Hematopoietic multipotent progenitor cell treated with erythropoietin and hydrocortisone succinate and interleukin-3 and kit ligand, for 4 days (in vitro differentiated cells): ENCODE measurements around the gene B3GAT3.
"Not testable (repeated sequence)": the region's sequence is repeated elsewhere in the genome, so short reads cannot be mapped to it uniquely, and the experiment has no call there.

Experiments used
- DNase-seq: peaks from one replicate; pipeline ENCODE4 v3.0.0-alpha.2; 2015

B3GAT3 gene

DNA sequence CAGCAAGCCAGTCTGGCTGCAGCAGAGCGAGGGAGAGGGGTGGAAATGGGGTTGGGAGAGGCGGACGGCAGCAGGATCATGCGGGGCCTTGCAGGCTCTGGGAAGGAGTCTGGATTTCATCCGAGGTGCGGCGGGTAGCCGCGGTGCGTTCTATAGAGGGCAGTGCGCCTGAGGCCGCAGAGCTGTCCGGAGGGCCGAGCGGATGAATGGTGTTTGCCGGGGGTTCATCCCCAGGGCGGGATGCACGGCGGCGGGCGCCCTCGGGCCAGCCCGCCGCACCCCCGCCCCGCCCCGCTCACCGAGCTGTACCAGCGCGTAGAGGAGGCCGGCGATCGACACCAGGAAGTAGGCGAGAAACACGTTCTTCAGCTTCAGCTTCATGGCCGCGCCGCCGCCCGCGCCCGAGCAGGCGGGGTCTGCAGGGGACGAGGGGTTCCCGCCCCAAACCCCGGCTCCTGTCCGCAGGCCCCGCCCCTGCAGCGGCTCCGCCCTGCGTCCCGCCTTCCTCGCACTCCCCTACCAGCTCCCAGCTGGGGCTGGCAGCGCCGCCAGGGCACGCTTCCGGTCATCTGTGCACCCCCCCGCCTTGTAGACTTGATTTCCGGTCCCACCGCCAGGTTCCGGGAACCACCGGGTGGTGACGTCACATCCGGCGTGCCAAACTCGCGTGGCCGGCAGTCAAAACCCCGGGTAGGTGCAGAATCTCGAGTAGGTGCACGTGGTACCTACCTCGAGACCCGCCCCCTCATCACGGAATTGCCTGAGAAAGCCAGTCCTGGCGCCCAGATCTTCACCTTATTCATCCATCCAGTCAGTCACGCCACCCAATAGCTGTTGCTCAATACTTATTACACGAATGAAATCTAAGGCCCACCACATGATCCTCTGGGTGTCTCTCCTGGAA, at the start of gene B3GAT3:
B3GAT3 (minus strand) TSS at position 420 of the 904 bp plus-strand sequence; CDS start at position 381, 39 bp downstream.
- DNase-seq = peak; percentile 99

DNA sequence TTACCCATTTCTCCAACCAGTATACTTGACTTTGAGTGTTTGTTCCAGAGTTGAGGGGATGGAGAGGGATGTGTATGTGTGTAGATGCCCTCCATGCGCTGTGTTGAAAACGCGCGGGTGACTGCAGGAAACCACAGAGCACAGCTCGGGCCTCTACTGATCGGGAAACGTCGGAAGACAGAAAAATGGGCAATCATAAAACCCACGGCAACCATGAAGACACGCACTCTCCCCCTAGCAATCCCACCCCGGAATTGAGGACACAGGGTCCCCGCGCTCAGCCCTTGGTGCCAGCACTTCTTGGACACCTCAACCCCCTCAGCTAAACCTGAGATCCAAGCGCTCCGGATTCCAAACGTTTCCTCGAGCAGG, 49.4 kb upstream of the B3GAT3 start:
- no peak for DNase-seq

DNA sequence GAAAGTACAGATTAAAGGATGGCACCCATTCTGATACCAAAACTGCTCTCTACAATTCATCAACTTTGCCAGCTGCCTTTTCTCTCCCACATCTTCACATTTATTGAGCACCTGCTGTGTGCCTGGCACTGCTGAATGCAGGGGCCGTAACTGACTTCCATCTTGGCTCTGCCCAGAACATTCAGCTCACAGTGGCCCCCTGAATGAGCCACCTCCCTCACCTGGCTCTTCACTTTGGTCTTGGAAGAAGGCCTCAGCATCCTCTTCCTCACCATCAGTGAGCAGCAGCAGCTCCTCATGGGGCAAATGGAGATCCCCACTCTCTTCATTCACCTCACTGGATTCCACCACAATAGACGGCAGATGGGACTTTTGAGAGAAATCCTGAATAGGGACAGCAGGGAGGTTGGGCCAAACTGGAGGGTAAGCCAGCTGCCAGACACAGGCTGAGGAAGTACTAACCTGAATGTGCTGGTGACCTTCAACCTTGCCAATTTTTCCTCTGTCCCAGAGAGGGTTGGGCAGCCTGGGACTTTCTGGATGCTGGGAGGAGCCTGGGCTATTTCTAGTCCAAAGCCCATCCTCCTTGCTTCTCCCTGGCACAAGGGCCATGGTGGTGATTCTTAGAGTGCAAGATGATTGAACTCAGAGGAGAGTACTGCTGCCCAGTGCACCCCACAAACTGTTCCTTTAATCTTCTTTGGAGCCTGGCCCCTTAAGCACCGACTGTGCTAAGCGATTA, 47.8 kb upstream of the B3GAT3 start:
- DNase-seq = peak; percentile 39

DNA sequence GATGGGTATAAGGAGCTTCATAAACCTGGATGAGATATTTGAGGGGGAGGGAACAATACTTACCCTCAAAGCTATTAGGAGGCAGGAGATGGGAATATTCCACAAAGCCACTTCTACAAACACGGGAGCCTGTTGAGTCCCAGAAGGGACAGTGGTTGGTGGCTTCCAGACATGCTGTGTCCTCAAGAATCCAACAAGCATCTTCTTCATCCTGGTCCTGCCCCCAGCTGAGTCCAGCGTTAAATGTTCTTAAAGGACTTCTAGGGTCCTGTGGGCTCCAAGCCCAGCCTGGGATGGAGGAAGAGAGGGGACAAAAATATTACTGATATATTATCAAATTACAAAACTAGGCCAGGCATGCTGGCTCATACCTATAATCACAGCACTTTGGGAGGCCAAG, 45.7 kb upstream of the B3GAT3 start:
- no peak for DNase-seq

DNA sequence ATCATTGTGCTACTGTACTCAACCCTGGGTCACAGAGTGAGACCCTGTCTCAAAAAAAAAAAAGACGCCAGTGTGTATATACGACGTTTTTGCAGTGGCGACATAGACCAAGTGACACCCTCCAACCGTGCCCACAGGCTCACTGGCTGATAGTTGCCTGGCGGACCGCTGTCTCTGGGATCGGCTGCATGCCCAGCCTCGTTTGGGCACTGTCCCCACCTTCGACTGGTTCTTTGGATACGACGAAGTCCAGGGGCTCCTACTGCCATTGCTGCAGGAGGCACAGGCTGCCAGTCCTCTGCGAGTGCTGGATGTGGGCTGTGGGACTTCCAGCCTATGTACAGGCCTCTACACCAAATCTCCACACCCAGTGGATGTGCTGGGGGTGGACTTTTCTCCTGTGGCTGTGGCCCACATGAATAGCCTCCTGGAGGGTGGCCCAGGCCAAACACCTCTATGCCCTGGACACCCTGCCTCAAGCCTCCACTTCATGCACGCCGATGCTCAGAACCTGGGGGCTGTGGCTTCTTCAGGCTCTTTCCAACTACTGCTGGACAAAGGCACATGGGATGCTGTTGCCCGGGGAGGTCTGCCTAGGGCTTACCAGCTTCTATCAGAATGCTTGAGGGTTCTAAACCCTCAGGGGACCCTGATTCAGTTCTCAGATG, 44.6 kb upstream of the B3GAT3 start:
- peak; percentile 29 for DNase-seq

DNA sequence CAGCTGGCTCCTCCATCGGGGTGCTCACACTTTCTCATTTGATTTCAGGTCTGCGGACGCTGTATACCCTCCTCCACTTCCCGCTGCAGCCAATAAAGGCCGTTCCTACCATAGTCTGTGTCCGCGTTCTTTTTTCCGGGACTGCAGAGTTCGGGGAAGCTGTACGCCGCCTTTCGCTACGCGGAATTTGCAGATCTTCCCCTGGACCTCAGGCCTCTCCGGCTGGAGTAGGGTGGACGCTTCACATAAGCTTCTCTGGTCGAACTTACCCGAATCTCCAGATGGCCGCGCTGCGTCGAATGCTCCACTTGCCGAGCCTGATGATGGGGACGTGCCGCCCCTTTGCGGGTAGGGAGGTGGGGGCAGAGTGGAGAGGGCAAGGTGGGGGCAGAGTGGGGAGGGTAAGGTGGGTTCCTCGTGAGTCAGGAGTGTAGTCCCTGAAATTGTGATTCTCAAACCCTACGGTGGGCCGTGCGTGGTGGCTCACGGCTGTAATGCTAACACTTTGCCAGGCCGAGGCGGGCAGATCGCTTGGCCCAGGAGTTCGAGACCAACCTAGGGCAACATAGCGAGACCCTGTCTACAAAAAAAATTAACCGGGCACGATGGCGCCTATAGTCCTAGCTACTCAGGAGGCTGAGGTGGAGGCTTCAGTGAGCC, 43.9 kb upstream of the B3GAT3 start:
- peak; percentile 75 for DNase-seq

DNA sequence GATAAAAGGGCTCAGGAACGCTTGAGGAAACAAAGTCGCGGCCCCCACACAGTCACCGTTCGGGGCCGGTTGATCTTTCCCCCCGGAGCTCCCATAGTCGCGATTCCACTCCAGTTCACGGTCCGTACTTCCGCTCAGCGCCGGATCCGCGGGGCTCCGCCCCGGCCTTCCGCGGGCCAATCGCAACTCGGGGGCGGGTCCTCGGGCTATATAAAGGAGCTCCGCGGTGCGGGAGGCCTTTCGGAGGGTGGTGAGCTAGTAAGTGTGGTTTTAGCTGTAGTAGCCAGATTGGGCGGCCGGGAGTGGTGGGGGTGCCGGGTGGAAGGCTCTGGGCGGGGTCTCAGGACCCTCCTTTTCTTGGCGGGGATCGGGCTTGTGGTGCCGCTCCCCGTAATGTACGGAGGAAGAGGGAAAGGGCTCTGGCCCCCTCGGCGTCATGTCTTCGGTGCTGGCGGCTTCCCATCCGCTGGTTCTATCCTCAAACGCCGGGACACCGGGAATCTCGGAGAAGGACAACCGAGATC, 43.4 kb upstream of the B3GAT3 start, which contains the start of the genes C11orf98 and CSKMT:
C11orf98 (minus strand) TSS at position 136 of the 524 bp plus-strand sequence; CDS start at position 95, 41 bp downstream.
CSKMT (plus strand) TSS at position 238 of the 524 bp plus-strand sequence. CDS start 568 bp downstream, outside the sequence.
- peak; percentile 98 for DNase-seq

DNA sequence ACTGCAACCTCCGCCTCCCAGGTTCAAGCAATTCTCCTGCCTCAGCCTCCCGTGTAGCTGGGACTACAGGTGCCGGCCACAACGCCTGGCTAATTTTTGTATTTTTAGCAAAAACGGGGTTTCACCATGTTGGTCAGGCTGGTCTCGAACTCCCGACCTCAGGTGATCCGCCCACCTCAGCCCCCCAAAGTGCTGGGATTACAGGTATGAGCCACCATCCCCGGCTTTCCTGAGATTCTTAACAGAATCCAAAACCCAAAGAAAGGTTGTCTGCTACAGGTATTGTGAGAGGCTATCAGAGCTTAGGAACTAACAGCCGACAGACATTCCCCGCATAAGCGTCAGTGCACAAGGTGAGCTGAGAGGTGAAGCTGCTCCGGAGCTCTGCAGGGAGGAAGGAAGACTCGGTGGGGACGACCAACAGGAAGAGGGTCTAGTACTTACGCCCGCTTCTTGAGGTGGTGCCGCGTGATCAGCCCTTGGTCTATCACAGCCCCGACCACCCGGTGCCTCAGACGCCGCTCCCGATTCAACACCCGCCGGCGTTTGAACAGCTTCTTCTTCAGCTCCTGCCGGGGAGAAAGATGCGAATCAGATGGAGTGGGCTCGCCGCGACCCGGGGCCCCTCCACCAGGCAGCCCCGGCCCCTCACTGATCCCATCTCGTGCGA, 42.8 kb upstream of the B3GAT3 start:
- peak; percentile 83 for DNase-seq

DNA sequence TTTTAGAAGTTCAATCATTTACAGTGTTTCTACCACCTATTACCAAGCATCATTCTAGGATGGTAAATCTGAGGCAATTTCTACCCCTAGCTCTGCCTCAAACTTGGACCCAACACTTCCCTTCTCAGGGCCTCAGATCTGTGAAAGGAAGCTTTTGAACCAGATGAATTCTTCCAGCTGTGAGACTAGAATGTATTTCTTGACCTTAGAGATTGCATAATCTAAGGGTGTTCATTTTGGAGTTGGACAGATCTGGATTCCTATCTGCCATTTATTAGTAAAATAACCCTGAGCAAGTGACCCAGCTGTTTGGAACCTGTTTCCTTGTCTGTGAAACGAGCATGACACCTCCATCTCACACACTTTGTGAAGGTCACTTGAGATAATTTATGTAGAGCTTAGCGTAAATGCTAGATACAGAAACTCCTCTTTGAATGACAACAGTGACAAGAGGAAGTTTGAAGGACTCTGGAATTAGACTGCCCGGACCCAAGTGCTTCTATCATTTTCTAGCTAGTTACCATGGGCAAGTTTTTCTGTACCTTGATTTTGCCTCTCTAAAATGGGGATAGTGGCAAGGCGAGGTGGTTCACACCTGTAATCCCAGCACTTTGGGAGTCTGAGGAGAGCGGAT, 35.1 kb upstream of the B3GAT3 start:
- peak; percentile 7 for DNase-seq

DNA sequence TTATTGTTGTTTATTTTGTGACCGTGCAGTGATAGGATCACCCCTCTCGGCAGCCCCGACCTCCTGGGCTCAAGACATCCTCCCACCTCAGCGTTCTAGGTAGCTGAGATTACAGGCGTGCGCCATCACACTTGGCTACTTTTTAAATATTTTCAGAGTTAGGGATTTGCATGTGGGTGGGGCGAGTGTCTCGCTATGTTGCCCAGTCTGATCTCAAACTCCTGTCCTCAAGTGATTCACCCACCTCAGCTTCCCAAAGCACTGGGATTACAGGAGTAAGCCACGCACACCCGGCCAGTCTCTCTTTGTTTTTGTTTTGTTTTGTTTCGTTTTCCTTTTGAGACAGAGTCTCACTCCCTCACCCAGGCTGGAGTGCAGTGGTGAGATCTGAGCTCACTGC, 32.5 kb upstream of the B3GAT3 start:
- no peak for DNase-seq

DNA sequence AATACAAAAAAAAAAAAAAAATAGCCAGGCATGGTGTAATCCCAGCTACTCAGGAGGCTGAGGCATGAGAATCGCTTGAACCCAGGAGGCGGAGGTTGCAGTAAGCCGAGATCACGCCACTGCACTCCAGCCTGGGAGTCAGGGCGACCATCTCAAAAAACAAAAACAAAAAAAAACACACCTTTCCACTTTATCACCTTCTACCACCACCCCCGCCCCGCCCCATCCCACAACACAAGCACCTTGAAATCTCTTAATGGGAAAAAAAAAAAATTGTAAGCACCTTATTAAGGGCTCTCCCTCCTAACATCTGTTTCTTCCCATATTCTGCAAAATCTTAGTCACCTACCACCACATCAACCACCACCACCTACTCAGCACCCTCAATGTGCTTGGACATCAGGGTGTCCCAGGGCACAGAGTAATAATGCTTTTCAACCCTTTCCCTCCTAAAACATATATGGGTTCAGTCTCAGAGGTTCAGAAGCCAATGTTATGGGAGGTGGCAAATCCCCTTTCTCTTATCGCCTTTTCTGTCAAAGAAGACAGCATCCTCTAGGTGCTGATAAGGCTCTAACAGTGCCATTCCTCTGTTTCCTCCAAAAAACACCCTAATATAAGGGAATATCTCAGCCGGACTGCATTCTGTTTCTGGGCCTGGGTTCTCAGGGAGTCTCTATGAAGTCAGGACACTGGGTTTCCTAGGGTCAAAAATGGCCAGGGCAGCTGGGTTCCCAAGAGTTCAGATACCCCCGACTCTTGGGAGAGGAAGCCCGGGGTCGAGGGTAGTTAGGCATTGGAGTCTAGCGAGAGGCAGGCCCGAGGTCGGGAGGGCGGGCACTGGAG, 30.6 kb upstream of the B3GAT3 start:
- DNase-seq = no peak

DNA sequence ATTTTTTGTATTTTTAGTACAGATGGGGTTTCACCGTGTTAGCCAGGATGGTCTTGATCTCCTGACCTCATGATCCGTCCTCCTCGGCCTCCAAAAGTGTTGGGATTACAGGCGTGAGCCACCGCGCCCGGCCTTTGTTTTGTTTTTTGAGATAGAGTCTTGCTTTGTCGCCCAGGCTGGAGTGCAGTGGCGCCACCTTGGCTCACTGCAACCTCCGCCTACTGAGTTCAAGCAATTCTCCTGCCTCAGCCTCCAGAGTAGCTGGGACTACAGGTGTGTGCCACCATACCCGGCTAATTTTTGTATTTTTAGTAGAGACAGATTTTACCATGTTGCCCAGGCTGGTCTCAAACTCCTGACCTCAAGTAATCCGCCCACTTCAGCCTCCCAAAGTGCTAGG, 28.5 kb upstream of the B3GAT3 start:
- DNase-seq = not testable (repeated sequence)

DNA sequence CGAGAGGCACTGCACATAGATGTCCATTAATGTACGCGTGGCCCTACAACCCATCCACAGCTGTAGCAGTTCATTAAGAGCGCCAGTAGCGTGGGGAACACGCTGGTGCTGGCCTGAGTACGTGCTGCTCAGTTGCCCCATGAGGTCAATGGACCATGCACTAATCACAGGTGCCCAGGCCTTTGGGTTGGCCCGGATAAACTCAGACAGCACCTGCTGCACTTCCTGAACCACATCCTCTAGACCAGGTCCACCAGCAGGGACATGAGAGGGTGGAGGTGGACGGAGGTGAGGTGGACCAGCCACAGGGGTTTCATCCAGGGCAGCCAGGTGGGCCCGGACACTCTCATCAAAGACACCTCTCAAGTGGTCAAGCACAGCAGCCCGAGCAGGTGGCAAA, 27.7 kb upstream of the B3GAT3 start:
- no peak for DNase-seq

DNA sequence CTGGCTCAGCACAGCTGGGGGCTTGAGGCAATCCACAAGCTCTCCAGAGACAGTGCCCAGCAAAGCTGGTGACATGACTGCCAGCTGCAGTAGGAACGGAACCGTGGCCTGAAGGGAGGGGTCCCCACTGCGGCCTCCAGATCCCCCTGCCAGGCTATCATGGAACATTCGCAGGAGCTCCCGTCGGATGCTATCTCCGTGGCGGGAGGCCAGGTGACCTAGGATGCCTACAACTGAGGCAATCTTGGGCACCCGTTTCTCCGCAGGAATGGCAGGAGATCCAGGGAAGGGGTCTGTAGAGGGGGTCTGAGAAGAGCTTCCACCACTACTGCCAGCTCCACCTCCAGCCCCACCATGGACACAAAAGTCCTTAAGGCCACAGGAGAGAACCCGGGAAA, 27.2 kb upstream of the B3GAT3 start:
- DNase-seq = no peak

DNA sequence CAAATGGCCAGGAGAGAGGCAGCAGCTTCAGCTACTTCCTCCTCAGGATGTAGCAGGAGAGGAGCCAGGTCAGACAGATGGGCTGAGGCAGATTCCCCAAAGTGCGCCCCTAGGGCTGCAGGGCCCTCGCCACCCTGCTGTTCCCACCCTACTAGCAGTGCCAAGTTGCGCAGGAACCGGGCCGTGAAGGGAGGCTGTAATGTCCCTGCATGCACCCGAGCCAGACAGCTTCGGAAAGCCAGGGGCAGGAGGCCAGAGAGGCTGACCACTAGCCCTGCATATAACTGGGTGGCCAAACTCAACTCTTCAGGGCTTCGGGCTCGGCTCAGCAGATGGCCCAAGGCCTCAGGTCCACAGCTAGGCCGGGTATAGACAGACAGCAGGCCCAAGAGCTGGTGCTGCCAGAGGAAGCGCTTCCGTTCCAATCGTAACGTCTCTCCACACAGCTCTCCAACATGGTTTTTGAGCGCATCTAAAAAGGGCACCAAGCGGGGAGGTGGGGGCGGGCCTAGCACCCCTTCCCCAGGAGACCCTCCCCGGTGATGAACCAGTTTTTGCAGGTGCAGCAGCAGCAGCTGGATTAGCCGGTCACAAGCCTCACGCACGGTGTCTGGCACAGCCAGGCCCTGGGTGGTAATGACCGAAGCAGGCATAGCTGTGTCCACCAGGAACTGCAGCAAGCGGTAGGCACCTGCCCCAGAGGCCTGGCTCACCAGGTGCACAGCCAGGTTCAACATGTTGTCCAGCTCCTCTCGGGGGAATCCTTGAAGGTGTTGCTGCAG, 26.6 kb upstream of the B3GAT3 start:
- DNase-seq = no peak

DNA sequence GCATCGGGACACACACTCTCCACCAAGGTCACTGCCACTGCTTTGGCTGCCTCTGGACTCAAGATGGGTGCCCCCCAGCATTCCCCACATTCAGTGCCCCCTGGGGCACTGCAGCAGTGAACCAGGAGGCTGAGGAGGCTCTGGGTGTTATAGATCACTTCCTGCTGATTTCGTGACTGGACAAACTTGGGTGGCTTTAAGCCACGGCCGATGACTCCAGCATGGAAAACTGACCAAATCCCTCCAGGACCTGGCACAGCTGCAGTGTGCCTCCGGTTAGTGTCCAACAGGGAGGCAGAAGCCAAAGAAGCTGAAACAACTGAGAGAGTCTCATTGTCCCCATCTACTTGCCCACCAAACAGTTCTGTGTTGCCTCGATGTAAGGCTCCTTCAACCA, 25.8 kb upstream of the B3GAT3 start:
- DNase-seq = no peak

DNA sequence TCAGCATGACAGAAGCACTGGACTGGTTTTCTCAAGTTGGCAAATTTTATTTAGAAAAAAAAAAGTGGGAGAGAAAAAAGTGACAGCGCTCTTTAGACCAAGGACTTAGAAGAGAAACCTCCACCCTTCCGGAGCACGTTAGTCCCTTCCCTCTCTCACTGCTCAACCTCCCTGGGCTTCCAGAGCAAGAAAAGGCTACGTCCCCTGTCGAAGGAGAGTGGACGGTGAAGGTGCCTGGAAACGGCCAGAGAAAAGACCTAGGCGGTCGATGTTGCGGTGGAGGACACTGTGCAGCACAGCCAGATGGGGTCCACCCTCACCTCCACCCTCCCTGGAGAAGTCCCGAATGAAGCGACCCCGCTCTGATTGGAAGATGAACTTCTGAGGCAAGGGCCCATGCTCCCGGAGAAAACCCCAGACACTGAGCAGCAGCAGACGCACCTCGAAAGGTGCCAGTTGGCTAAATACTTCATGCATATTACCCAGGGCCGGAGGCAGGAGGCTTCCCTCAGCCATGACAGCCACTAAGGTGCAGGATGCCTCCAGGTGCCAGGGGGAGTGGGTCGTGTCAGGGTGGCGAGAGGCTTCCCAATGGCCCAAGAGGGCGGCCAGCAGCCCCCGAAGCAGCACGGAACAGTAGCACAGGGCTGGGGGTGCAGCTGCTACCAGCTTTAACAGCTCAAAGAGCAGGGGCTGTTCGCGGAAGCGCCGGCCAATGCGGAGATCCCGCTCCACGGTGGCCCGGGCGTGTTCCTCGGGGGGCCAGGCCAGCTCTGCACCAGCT, 25.2 kb upstream of the B3GAT3 start:
- DNase-seq = no peak

DNA sequence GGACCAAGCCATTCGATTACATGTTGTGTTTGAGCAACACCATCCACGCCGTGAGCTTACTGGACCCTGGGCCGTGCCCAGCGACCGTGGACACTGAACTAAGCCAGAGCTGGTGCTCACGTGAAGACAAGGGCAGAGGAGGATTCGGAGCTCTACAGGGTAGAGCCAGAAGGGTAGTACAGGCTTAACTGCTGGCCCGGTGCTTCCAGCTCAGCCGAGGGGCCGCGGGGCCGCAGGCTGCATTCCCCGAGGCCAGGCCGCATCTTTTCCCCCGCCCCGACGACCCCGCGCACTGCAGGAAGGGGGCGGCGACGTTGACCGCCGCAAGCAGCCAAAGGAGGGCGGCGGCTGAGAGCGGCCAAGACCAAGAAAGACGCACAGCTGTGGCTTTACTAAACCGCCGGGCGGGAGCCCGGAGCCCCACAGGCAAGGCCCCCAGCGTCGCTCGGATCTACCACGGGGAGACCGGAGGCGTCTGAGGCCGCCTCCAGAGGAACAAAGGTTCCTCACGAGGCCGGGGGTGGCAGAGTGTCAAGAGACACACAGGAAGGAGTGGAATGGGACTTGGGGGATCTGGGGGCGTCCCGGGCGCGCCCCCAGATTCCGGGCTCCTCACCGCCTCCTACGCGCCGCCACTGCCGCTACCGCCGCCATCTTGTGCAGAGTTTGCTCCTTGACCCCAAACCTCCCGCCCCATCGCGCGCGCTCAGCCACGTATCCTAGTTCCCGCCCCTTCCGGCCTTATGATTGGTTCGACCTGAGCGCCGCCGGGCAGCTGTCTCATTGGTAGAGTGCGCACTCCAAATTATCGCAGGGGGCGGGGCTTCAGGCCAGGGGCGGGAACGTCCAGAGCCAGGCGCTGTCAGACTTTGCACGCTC, 24.4 kb upstream of the B3GAT3 start, which contains the start of gene GANAB:
GANAB (minus strand) TSS at position 668 of the 879 bp plus-strand sequence; CDS start at position 654, 14 bp downstream.
- DNase-seq = peak; percentile 100
